Loucy (cell line): ENCODE results near the gene SNRNP70.
"Not testable (repeated sequence)": the region's sequence is repeated elsewhere in the genome, so short reads cannot be mapped to it uniquely, and the experiment has no call there.

ENCODE experiments used
- EZH2phosphoT487 ChIP-seq: fragments of 200-600 bp; IDR thresholded peaks from 2 replicates; pipeline ENCODE4 v1.6.1; 2018; ENCODE audit warnings: antibody characterized with exemption, mild to moderate bottlenecking, moderate library complexity, borderline replicate concordance
- TF ChIP-seq, protein P1 (sequence below): fragments of 200-600 bp; sonication (generic); conservative IDR thresholded peaks from 2 replicates; pipeline ENCODE4 v1.5.1; 2014; ENCODE audit warnings: mild to moderate bottlenecking, antibody characterized with exemption, low read length

DNA sequence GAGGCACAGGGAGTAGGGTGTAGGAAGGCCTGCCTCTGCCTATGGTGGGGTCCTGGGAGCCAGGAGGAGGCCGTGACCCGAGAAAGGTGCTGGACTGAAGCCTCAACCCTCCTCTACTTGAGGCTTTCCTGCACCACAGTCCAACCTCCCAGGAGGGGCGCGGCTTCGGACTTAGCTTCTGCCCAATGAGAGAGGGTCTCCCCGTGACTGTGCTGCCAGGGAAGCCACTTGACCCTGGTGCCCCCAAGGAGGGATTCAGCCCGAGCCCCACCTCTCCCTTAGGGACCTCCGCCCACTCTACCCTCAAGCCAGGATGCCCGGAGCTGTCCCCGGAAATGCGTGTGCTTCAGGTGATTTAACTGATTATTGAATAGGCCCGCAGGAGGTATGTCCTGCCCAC, 36.2 kb upstream of the SNRNP70 start, which contains the start of gene CGB8:
- TF ChIP-seq, protein P1, sequence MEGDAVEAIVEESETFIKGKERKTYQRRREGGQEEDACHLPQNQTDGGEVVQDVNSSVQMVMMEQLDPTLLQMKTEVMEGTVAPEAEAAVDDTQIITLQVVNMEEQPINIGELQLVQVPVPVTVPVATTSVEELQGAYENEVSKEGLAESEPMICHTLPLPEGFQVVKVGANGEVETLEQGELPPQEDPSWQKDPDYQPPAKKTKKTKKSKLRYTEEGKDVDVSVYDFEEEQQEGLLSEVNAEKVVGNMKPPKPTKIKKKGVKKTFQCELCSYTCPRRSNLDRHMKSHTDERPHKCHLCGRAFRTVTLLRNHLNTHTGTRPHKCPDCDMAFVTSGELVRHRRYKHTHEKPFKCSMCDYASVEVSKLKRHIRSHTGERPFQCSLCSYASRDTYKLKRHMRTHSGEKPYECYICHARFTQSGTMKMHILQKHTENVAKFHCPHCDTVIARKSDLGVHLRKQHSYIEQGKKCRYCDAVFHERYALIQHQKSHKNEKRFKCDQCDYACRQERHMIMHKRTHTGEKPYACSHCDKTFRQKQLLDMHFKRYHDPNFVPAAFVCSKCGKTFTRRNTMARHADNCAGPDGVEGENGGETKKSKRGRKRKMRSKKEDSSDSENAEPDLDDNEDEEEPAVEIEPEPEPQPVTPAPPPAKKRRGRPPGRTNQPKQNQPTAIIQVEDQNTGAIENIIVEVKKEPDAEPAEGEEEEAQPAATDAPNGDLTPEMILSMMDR: not testable (repeated sequence)
- not testable (repeated sequence) for TF ChIP-seq EZH2phosphoT487
